NT2/D1 (cell line): ENCODE results near the gene RASSF1.

ENCODE experiments used
- SUZ12 ChIP-seq: IDR thresholded peaks from 2 replicates; pipeline ENCODE4 v1.6.1; 2011; ENCODE audit not compliant: insufficient read length, insufficient read depth; ENCODE audit errors: extremely low read depth
- YY1 ChIP-seq: IDR thresholded peaks from 2 replicates; pipeline ENCODE4 v1.6.1; 2011; ENCODE audit not compliant: insufficient read length, insufficient read depth
- ZNF274 ChIP-seq: IDR thresholded peaks from 2 replicates; pipeline ENCODE4 v1.6.1; 2011; ENCODE audit warnings: mild to moderate bottlenecking, low read depth, low read length

GRCh38 chr3:50365080-50365841, 24.6 kb upstream of the RASSF1 start:
- no peak for TF ChIP-seq YY1
- TF ChIP-seq ZNF274, result no peak
- no peak for TF ChIP-seq SUZ12
